ENCODE results near the gene SLC35B2. TPM values are rescaled to one million over a fixed set of nuclear protein-coding genes. Genes with fewer than 3 reads are reported as not detected.
A peak's percentile ranks its signal among the peaks of the same experiment; 100 is the strongest.

Gene SLC35B2
- total and polyA plus RNA-seq, 9 of the 15 experiments (the other 6 are each of a cell fraction or from before 2014, with no cell fraction given): 14.5 to 59.1 (median 47.1) TPM

DNA sequence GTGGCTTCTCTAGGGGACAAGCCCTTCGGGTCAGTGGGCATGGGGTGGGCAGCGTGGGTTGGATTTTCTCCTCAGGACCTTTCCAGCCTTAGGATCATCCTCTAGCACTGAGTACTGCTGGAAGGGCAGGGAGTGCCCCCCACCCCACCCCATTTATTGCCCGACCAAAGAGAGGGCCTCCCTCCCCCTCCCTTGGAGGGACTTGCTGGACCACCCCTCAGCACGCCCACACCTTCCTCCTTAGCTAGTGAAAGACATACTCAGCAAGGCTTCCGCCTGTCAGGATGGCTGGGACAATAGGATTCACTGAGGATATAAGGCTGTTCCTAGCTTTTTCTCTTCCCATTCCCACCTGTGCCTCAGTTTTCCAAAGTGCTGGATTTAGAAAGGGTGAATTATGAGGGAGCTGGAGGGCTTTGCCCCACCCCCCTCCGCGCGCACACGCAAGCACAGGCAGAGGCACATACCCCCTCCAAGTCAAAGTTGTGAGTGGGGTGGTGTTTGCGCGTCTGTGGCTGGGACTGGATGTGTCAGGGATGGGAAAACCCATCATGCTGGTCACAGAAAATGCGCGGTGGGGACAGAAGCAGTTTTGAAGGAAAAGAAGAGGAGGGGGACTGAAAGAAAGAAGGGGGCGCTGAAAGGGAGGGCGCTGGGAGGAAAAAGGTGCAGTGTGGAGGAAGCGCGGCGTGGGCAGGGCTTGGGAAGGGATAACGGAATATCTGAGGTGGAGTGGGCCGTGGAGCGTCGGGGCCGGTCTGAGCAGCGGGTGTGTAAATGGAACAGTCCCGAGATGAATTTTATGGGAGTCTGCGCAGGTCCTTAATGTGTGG lies 34.6 kb downstream of the SLC35B2 start:
- CTCF ChIA-PET (ENCODE audit: low intra/inter-chr PET ratio): interaction anchor here (1.9 kb wide), 1 partner anchor 50 kb away, joined by 5 read pairs; no protein-coding TSS in a partner anchor
- DNase-seq (ENCODE audit: extremely low read depth in 1 of 4, low spot score in 3 of 4) (no peak), ATAC-seq (no peak), FAIRE-seq (no peak)
- BruUV-seq (replicated peaks): no TSS peak
- H3K36me3 ChIP-seq (ENCODE audit: control insufficient read depth, insufficient read depth, low read length): peaks cover 9% of the 10 kb centered on the region
- H3K4me3 ChIP-seq: peak overlapping the region; percentile 54
- H2AFZ ChIP-seq (ENCODE audit: low read depth, low read length): peak overlapping the region; percentile 92
- peak overlapping the region; percentile 50 to 89 for H3K9ac ChIP-seq (ENCODE audit: insufficient read depth in 1 of 2, low read depth in 2 of 2, low read length in 2 of 2)
- intact Hi-C loops (cut with micrococcal nuclease): loop anchor here (10.0 kb wide), 1 partner anchor 588 kb away; the partner anchor contains the start of gene MAD2L1BP
- peak overlapping the region; percentile 86 for H3K4me2 ChIP-seq (ENCODE audit: insufficient read depth, low read length)
- H3K4me1 ChIP-seq (replicated peaks in 1 of 2; ENCODE audit: control insufficient read depth in 2 of 2, insufficient read depth in 2 of 2, low read length in 2 of 2): peaks cover 78 to 89% of the 10 kb centered on the region in 2 experiments
- POLR2A ChIA-PET: interaction anchor here (1.1 to 6.8 kb wide), 4 partner anchors 13 to 61 kb away, joined by 3 to 104 read pairs (median 33); partner anchors contain the start of gene HSP90AB1
- peaks cover 47% of the 10 kb centered on the region for H3K79me2 ChIP-seq (ENCODE audit: control insufficient read depth, insufficient read depth, low read length)
- in situ Hi-C loops (cut with MboI): no loop called here
- no peaks in the 10 kb centered on the region for H3K9me3 ChIP-seq (replicated peaks; ENCODE audit: control insufficient read depth, insufficient read depth, low read depth, low read length)
- peaks cover 6% of the 10 kb centered on the region for H3K9me1 ChIP-seq (ENCODE audit: control insufficient read depth, insufficient read depth, low read length)
- H3K27me3 ChIP-seq (ENCODE audit: control insufficient read depth in 2 of 2, insufficient read depth in 2 of 2, low read length in 2 of 2): no peaks in the 10 kb centered on the region
- peaks cover 3% of the 10 kb centered on the region; the same call in 1 of the 2 replicates for H4K20me1 ChIP-seq (replicated peaks; ENCODE audit: control insufficient read depth, insufficient read depth, low read length)
- H3K27ac ChIP-seq (ENCODE audit: extremely low read depth, low read depth, low read length): peak overlapping the region; percentile 14; the same call in 2 of the 3 replicates
- WGBS (ENCODE audit: insufficient coverage, low coverage, missing lambda C conversion rate): 33% methylated on average over 26 of the region's 26 CpGs
- TF ChIP-seq, protein P1, sequence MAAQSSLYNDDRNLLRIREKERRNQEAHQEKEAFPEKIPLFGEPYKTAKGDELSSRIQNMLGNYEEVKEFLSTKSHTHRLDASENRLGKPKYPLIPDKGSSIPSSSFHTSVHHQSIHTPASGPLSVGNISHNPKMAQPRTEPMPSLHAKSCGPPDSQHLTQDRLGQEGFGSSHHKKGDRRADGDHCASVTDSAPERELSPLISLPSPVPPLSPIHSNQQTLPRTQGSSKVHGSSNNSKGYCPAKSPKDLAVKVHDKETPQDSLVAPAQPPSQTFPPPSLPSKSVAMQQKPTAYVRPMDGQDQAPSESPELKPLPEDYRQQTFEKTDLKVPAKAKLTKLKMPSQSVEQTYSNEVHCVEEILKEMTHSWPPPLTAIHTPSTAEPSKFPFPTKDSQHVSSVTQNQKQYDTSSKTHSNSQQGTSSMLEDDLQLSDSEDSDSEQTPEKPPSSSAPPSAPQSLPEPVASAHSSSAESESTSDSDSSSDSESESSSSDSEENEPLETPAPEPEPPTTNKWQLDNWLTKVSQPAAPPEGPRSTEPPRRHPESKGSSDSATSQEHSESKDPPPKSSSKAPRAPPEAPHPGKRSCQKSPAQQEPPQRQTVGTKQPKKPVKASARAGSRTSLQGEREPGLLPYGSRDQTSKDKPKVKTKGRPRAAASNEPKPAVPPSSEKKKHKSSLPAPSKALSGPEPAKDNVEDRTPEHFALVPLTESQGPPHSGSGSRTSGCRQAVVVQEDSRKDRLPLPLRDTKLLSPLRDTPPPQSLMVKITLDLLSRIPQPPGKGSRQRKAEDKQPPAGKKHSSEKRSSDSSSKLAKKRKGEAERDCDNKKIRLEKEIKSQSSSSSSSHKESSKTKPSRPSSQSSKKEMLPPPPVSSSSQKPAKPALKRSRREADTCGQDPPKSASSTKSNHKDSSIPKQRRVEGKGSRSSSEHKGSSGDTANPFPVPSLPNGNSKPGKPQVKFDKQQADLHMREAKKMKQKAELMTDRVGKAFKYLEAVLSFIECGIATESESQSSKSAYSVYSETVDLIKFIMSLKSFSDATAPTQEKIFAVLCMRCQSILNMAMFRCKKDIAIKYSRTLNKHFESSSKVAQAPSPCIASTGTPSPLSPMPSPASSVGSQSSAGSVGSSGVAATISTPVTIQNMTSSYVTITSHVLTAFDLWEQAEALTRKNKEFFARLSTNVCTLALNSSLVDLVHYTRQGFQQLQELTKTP (IDR thresholded peaks at IDR 0.05; ENCODE audit: low read depth in 1 of 2, partially characterized antibody in 2 of 2): no peak
- TF ChIP-seq, protein P2, sequence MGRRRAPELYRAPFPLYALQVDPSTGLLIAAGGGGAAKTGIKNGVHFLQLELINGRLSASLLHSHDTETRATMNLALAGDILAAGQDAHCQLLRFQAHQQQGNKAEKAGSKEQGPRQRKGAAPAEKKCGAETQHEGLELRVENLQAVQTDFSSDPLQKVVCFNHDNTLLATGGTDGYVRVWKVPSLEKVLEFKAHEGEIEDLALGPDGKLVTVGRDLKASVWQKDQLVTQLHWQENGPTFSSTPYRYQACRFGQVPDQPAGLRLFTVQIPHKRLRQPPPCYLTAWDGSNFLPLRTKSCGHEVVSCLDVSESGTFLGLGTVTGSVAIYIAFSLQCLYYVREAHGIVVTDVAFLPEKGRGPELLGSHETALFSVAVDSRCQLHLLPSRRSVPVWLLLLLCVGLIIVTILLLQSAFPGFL (CRISPR knock-in tag; IDR thresholded peaks at IDR 0.05): no peak
- TF ChIP-seq, protein P3, sequence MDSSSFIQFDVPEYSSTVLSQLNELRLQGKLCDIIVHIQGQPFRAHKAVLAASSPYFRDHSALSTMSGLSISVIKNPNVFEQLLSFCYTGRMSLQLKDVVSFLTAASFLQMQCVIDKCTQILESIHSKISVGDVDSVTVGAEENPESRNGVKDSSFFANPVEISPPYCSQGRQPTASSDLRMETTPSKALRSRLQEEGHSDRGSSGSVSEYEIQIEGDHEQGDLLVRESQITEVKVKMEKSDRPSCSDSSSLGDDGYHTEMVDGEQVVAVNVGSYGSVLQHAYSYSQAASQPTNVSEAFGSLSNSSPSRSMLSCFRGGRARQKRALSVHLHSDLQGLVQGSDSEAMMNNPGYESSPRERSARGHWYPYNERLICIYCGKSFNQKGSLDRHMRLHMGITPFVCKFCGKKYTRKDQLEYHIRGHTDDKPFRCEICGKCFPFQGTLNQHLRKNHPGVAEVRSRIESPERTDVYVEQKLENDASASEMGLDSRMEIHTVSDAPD (CRISPR knock-in tag; IDR thresholded peaks at IDR 0.05): no peak
- TF ChIP-seq TAF15 (IDR thresholded peaks at IDR 0.05; ENCODE audit: low read depth, low read length) (no peak), ETV5 (CRISPR knock-in tag; IDR thresholded peaks at IDR 0.05; ENCODE audit: low read depth) (no peak), SP2 (IDR thresholded peaks at IDR 0.05; ENCODE audit: extremely low read depth, low read depth, low read length, poor library complexity, severe bottlenecking) (no peak), ZNF717 (CRISPR knock-in tag; IDR thresholded peaks at IDR 0.05) (no peak), KLF16 (IDR thresholded peaks at IDR 0.05) (no peak), TBP (optimal IDR thresholded peaks at IDR 0.05; ENCODE audit: low read depth, low read length) (peak; percentile 21), EGR1 (conservative IDR thresholded peaks at IDR 0.05) (0 out of 2 replicates have a peak, but pooled peaks have one; percentile 16), RUNX1 (IDR thresholded peaks at IDR 0.05; ENCODE audit: low read depth) (no peak), SOX6 (IDR thresholded peaks at IDR 0.05) (no peak), DPF2 (IDR thresholded peaks at IDR 0.05) (0 out of 2 replicates have a peak, but pooled peaks have one; percentile 38), ELF2 (CRISPR knock-in tag; IDR thresholded peaks at IDR 0.05) (no peak)
- TF ChIP-seq, protein P4, sequence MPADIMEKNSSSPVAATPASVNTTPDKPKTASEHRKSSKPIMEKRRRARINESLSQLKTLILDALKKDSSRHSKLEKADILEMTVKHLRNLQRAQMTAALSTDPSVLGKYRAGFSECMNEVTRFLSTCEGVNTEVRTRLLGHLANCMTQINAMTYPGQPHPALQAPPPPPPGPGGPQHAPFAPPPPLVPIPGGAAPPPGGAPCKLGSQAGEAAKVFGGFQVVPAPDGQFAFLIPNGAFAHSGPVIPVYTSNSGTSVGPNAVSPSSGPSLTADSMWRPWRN (IDR thresholded peaks at IDR 0.05; ENCODE audit: low read depth): no peak

Data from K562 (cell line).